ENCODE data around the gene PRM3. TPM values are rescaled to one million over a fixed set of nuclear protein-coding genes. Genes with fewer than 3 reads are reported as not detected.

Gene PRM3
- total RNA-seq = not detected

DNA sequence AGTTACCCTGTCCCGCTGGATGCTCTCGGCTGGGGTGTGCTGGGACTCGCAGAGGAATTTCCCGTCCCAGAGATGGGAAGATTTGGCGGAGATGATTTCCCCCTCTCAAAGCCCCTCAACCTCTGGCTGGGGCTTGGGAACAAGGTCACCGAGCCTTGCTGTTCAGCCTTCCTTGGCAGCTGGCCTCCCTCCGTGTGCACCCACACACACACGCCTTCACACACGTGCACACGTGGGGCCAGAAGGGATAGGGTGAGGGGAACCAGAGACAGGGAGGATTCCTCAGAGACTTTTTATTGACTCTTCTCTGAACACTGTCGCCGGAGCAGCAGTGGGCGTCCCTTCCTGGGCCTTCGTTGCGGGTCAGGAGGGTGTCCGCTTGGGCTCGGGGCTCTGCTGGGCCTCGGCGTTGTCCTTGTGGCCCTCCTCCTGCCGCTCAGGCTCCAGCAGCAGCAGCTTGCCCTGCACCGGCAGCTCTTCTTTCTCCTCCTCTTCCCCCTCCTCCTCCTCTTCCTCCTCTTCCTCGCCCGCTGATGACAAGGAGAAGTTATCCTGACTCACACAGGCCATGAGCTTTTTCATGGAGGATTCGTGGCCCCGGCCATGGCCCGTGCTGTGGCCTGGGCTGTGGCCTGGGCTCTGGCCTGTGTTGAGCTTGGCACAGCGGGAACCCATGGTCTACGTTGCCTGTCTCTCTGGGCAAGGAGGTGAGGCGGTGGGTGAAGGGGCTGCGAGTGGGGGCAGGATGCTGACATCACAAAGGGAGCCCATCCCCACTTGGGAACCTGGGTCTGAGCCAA is at the start of gene PRM3:
Gene PRM3 (minus strand): TSS at position 709 of the 800 bp plus-strand sequence. CDS start 34 bp downstream, at position 675.
- no peaks in the 10 kb centered on the region for H3K9me3 ChIP-seq
- no peak within 1 kb of the TSS for H3K27ac ChIP-seq
- no peaks in the 10 kb centered on the region for H3K27me3 ChIP-seq
- peaks cover 8% of the 10 kb centered on the region for H3K4me1 ChIP-seq
- TF ChIP-seq EP300 (IDR thresholded peaks at IDR 0.05) = no peak
- TF ChIP-seq POLR2AphosphoS5 (IDR thresholded peaks at IDR 0.05) = no peak
- no peak for TF ChIP-seq CTCF (IDR thresholded peaks at IDR 0.05)
- TF ChIP-seq POLR2A (IDR thresholded peaks at IDR 0.05) = no peak
- no peak within 1 kb of the TSS for H3K4me3 ChIP-seq
- 79% methylated on average over 20 of the region's 30 CpGs for WGBS
- no peaks in the 10 kb centered on the region for H3K36me3 ChIP-seq
- DNase-seq (ENCODE audit: low spot score in 2 of 2) = no peak

DNA sequence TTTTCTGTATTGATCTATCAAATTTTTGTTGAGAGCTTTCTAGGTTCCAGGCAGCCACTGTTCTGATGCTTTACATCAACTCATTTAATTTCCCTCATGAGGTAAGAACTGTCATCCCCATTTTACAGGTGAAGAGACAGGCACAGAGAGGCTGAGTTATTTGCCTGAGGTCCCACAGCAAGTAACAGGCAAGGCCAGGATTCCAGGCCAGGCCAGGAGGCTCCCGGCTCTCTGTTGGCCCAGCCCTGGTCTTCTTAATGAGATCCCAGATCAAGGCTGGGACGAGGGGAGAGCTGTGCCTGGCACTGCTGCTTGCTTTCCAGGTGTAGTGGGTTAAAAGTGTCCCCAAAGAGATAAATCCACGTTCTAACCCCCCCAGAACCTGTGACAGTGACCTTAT is 49.4 kb upstream of the PRM3 start:
- no peak overlapping the region for H3K27ac ChIP-seq
- TF ChIP-seq POLR2AphosphoS5 (IDR thresholded peaks at IDR 0.05) (no peak), EP300 (IDR thresholded peaks at IDR 0.05) (no peak)
- H3K36me3 ChIP-seq = no peaks in the 10 kb centered on the region
- H3K4me1 ChIP-seq = peaks cover 2% of the 10 kb centered on the region
- no peaks in the 10 kb centered on the region for H3K9me3 ChIP-seq
- WGBS = 90% methylated on average over 3 of the region's 3 CpGs
- DNase-seq (ENCODE audit: low spot score in 2 of 2) = no peak
- H3K4me3 ChIP-seq = no peak overlapping the region
- H3K27me3 ChIP-seq = no peaks in the 10 kb centered on the region

DNA sequence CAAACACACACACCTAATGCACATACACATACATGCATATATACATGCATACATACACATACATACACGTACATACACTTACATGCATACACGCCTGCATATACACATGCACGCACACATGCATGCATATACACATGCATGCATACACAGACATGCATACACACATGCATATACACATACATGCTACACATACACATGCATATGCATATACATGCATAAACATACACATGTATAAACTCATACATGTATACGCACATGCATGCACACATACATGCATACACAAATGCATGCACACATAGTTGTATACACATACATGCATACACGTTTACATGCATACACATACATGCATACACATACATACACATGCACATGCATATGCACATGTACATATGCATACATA is 48.2 kb upstream of the PRM3 start:
- no peak overlapping the region for H3K27ac ChIP-seq
- H3K9me3 ChIP-seq = no peaks in the 10 kb centered on the region
- no peaks in the 10 kb centered on the region for H3K27me3 ChIP-seq
- no peaks in the 10 kb centered on the region for H3K36me3 ChIP-seq
- no peak overlapping the region for H3K4me3 ChIP-seq
- DNase-seq (ENCODE audit: low spot score in 2 of 2) = no peak
- no peaks in the 10 kb centered on the region for H3K4me1 ChIP-seq
- 87% methylated on average over 5 of the region's 5 CpGs for WGBS
- no peak for TF ChIP-seq CTCF (IDR thresholded peaks at IDR 0.05)
- no peak for TF ChIP-seq EP300 (IDR thresholded peaks at IDR 0.05)
- no peak for TF ChIP-seq POLR2AphosphoS5 (IDR thresholded peaks at IDR 0.05)
- no peak for TF ChIP-seq POLR2A (IDR thresholded peaks at IDR 0.05)

DNA sequence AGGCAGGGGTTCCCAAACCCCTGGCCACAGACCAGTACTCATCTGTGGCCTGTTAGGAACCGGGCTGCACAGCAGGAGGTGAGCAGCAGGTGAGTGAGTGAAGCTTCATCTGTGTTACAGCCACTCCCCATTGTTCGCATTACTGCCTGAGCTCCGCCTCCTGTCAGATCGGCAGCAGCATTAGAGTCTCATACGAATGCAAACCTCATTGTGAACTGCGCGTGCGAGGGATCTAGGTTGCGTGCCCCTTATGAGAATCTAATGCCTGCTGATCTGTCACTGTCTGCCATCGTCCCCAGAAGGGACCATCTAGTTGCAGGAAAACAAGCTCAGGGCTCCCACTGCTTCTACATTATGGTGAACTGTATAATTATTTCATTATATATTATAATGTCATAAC is 46.7 kb upstream of the PRM3 start:
- Histone ChIP-seq H3K36me3 (no peaks in the 10 kb centered on the region), H3K4me1 (no peaks in the 10 kb centered on the region), H3K27ac (no peak overlapping the region), H3K9me3 (no peaks in the 10 kb centered on the region), H3K27me3 (no peaks in the 10 kb centered on the region), H3K4me3 (no peak overlapping the region)
- no peak for DNase-seq (ENCODE audit: low spot score in 2 of 2)
- TF ChIP-seq EP300 (IDR thresholded peaks at IDR 0.05) (no peak), POLR2AphosphoS5 (IDR thresholded peaks at IDR 0.05) (no peak), CTCF (IDR thresholded peaks at IDR 0.05) (no peak), POLR2A (IDR thresholded peaks at IDR 0.05) (no peak)
- WGBS = 82% methylated on average over 7 of the region's 10 CpGs

DNA sequence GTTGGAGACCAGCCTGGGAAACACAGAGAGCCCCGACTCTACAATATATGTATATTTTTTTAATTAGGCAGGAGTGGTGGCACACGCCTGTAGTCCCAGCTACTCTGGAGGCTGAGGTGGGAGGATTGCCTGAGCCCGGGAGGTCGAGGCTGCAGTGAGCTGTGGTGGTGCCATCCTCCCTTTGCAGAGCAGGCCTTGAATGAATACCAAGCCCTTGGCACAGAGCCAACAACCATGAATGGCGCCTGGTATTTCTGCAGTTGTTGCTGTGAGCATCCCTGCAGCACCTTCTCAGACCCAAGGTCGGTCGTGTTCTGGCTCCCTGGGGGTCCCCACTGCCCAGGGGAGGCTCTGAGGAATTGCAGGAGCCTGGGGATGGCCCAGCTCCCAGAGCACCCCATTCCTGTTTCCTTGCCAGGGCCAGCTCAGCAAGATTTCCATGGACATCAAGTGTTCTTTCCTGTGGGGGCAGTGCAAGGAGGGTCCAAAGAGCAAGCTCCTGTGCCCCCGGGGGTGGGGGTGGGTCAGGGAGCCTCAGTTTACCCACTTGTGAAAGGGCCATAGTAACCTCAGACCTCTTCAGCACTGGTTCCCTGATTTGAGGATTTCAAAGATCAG is 46.2 kb upstream of the PRM3 start:
- no peaks in the 10 kb centered on the region for H3K36me3 ChIP-seq
- H3K4me1 ChIP-seq = no peaks in the 10 kb centered on the region
- no peaks in the 10 kb centered on the region for H3K9me3 ChIP-seq
- WGBS = 82% methylated on average over 3 of the region's 8 CpGs
- H3K4me3 ChIP-seq = no peak overlapping the region
- no peak for DNase-seq (ENCODE audit: low spot score in 2 of 2)
- no peak overlapping the region for H3K27ac ChIP-seq
- no peak for TF ChIP-seq POLR2AphosphoS5 (IDR thresholded peaks at IDR 0.05)
- no peak for TF ChIP-seq EP300 (IDR thresholded peaks at IDR 0.05)
- TF ChIP-seq POLR2A (IDR thresholded peaks at IDR 0.05) = no peak
- no peak for TF ChIP-seq CTCF (IDR thresholded peaks at IDR 0.05)
- H3K27me3 ChIP-seq = no peaks in the 10 kb centered on the region

All from suprapubic skin (tissue), 4 donors.